SK-N-SH treated with all-trans-retinoic acid at 6 μM for 48 hours (cell line): Measurements from ENCODE around the gene USP17L29.
A peak's percentile ranks its signal among the peaks of the same experiment; 100 is the strongest.
"Not testable (repeated sequence)": the region's sequence is repeated elsewhere in the genome, so short reads cannot be mapped to it uniquely, and the experiment has no call there.

Experiments used
- ATAC-seq: fragments of 200-7000 bp; cut with Tn5 transposase; 3 replicates; pipeline ENCODE4 v1.9.1; 2020; ENCODE audit warnings: mild to moderate bottlenecking, moderate library complexity
- ARNTL ChIP-seq: fragments of 450-650 bp; formaldehyde crosslinking; IDR thresholded peaks from 2 replicates; pipeline ENCODE4 v1.5.0; 2020; ENCODE audit warnings: low read depth, mild to moderate bottlenecking, moderate library complexity, borderline replicate concordance
- ESRRG ChIP-seq: fragments of 250-450 bp; sonication (Bioruptor Pico); IDR thresholded peaks from 2 replicates; pipeline ENCODE4 v1.6.1; 2021; ENCODE audit warnings: mild to moderate bottlenecking
- GLIS3 ChIP-seq: fragments of 250-450 bp; sonication (Bioruptor Pico); IDR thresholded peaks from 2 replicates; pipeline ENCODE4 v1.5.0; 2020; ENCODE audit warnings: mild to moderate bottlenecking, moderate library complexity
- PPARA ChIP-seq: fragments of 250-450 bp; sonication (Bioruptor Pico); IDR thresholded peaks from 2 replicates; pipeline ENCODE4 v1.5.0; 2020; ENCODE audit warnings: mild to moderate bottlenecking, borderline replicate concordance
- RARB ChIP-seq: fragments of 250-450 bp; sonication (Bioruptor Pico); IDR thresholded peaks from 2 replicates; pipeline ENCODE4 v1.8.0; 2021; ENCODE audit warnings: mild to moderate bottlenecking, moderate library complexity
- TCF4 ChIP-seq: fragments of 250-450 bp; sonication (Bioruptor Pico); IDR thresholded peaks from 2 replicates; pipeline ENCODE4 v1.8.0; 2021; ENCODE audit warnings: mild to moderate bottlenecking, moderate library complexity, borderline replicate concordance
- ZC3H10 ChIP-seq: fragments of 250-450 bp; sonication (Bioruptor Pico); IDR thresholded peaks from 2 replicates; pipeline ENCODE4 v1.5.1; 2021; ENCODE audit warnings: mild to moderate bottlenecking, moderate library complexity
- ZNF565 ChIP-seq: fragments of 450-650 bp; formaldehyde crosslinking; conservative IDR thresholded peaks from 2 replicates; pipeline ENCODE4 v1.5.0; 2020; ENCODE audit warnings: low read depth, mild to moderate bottlenecking, moderate library complexity
- ZNF70 ChIP-seq: fragments of 450-650 bp; formaldehyde crosslinking; IDR thresholded peaks from 2 replicates; pipeline ENCODE4 v1.5.0; 2020; ENCODE audit warnings: mild to moderate bottlenecking, moderate library complexity
- ZNF8 ChIP-seq: fragments of 450-650 bp; formaldehyde crosslinking; IDR thresholded peaks from 2 replicates; pipeline ENCODE4 v1.5.0; 2020; ENCODE audit warnings: mild to moderate bottlenecking, moderate library complexity
- TF ChIP-seq, protein P1 (sequence below): fragments of 250-450 bp; sonication (Bioruptor Pico); IDR thresholded peaks from 2 replicates; pipeline ENCODE4 v1.5.1; 2020; ENCODE audit warnings: low read depth, mild to moderate bottlenecking, moderate library complexity
- TF ChIP-seq, protein P2 (sequence below): fragments of 250-450 bp; sonication (Bioruptor Pico); IDR thresholded peaks from 2 replicates; pipeline ENCODE4 v1.8.0; 2021; ENCODE audit warnings: low read depth, mild to moderate bottlenecking, moderate library complexity, borderline replicate concordance

Gene USP17L29, protein sequence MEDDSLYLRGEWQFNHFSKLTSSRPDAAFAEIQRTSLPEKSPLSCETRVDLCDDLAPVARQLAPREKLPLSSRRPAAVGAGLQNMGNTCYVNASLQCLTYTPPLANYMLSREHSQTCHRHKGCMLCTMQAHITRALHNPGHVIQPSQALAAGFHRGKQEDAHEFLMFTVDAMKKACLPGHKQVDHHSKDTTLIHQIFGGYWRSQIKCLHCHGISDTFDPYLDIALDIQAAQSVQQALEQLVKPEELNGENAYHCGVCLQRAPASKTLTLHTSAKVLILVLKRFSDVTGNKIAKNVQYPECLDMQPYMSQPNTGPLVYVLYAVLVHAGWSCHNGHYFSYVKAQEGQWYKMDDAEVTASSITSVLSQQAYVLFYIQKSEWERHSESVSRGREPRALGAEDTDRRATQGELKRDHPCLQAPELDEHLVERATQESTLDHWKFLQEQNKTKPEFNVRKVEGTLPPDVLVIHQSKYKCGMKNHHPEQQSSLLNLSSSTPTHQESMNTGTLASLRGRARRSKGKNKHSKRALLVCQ

DNA sequence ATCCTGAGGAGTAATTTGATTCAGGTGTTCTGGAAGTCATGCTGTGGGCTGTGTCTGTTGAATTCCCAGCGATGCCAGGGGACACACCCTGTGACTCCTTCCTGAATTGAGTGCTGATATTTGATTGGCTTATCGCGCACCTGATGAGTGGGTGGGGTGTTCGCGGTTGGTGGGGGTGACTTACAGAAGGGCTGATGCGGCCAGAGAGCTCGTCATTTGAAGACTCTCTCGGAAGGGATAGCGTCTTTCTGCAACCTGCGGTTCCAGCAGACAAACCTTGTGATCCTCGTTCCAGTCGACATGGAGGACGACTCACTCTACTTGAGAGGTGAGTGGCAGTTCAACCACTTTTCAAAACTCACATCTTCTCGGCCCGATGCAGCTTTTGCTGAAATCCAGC, at the start of gene USP17L29:
Gene USP17L29 (plus strand): TSS at position 301 of the 400 bp plus-strand sequence. CDS start 0 bp downstream, at position 301.
- ATAC-seq, result not testable (repeated sequence)

DNA sequence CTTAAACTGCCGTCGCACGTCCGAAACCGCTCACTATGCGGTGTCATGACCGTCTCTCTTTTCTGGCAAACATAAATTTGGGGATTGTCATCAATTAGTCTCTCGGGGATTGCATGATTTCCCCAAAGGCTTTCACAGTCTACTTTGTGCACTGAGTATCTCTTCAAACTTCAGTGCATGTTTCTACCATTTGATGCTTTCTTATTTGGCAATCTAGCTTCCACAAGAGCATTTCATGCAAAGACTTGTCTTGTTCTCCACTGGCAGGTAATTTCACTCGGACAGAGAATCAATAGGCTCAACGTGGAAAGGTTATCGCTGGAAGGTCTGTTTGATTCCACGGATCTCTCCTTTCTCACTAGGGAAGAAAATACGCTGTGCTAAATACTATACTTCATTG, 29.2 kb upstream of the USP17L29 start:
- ATAC-seq, result not testable (repeated sequence)

DNA sequence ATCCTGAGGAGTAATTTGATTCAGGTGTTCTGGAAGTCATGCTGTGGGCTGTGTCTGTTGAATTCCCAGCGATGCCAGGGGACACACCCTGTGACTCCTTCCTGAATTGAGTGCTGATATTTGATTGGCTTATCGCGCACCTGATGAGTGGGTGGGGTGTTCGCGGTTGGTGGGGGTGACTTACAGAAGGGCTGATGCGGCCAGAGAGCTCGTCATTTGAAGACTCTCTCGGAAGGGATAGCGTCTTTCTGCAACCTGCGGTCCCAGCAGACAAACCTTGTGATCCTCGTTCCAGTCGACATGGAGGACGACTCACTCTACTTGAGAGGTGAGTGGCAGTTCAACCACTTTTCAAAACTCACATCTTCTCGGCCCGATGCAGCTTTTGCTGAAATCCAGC, 28.6 kb upstream of the USP17L29 start, which contains the start of gene USP17L24:
Gene USP17L24 (plus strand): TSS at position 301 of the 400 bp plus-strand sequence. CDS start 0 bp downstream, at position 301.
- ATAC-seq, result not testable (repeated sequence)

DNA sequence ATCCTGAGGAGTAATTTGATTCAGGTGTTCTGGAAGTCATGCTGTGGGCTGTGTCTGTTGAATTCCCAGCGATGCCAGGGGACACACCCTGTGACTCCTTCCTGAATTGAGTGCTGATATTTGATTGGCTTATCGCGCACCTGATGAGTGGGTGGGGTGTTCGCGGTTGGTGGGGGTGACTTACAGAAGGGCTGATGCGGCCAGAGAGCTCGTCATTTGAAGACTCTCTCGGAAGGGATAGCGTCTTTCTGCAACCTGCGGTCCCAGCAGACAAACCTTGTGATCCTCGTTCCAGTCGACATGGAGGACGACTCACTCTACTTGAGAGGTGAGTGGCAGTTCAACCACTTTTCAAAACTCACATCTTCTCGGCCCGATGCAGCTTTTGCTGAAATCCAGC, 23.8 kb upstream of the USP17L29 start, which contains the start of gene USP17L25:
Gene USP17L25 (plus strand): TSS at position 301 of the 400 bp plus-strand sequence. CDS start 0 bp downstream, at position 301.
- not testable (repeated sequence) for ATAC-seq

DNA sequence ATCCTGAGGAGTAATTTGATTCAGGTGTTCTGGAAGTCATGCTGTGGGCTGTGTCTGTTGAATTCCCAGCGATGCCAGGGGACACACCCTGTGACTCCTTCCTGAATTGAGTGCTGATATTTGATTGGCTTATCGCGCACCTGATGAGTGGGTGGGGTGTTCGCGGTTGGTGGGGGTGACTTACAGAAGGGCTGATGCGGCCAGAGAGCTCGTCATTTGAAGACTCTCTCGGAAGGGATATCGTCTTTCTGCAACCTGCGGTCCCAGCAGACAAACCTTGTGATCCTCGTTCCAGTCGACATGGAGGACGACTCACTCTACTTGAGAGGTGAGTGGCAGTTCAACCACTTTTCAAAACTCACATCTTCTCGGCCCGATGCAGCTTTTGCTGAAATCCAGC, 19.1 kb upstream of the USP17L29 start, which contains the start of gene USP17L26:
Gene USP17L26 (plus strand): TSS at position 301 of the 400 bp plus-strand sequence. CDS start 0 bp downstream, at position 301.
- ATAC-seq, result not testable (repeated sequence)

DNA sequence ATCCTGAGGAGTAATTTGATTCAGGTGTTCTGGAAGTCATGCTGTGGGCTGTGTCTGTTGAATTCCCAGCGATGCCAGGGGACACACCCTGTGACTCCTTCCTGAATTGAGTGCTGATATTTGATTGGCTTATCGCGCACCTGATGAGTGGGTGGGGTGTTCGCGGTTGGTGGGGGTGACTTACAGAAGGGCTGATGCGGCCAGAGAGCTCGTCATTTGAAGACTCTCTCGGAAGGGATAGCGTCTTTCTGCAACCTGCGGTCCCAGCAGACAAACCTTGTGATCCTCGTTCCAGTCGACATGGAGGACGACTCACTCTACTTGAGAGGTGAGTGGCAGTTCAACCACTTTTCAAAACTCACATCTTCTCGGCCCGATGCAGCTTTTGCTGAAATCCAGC, 14.3 kb upstream of the USP17L29 start, which contains the start of gene USP17L5:
Gene USP17L5 (plus strand): TSS at position 301 of the 400 bp plus-strand sequence. CDS start 0 bp downstream, at position 301.
- ATAC-seq, result not testable (repeated sequence)

DNA sequence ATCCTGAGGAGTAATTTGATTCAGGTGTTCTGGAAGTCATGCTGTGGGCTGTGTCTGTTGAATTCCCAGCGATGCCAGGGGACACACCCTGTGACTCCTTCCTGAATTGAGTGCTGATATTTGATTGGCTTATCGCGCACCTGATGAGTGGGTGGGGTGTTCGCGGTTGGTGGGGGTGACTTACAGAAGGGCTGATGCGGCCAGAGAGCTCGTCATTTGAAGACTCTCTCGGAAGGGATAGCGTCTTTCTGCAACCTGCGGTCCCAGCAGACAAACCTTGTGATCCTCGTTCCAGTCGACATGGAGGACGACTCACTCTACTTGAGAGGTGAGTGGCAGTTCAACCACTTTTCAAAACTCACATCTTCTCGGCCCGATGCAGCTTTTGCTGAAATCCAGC, 9.6 kb upstream of the USP17L29 start, which contains the start of gene USP17L27:
Gene USP17L27 (plus strand): TSS at position 301 of the 400 bp plus-strand sequence. CDS start 0 bp downstream, at position 301.
- not testable (repeated sequence) for ATAC-seq

DNA sequence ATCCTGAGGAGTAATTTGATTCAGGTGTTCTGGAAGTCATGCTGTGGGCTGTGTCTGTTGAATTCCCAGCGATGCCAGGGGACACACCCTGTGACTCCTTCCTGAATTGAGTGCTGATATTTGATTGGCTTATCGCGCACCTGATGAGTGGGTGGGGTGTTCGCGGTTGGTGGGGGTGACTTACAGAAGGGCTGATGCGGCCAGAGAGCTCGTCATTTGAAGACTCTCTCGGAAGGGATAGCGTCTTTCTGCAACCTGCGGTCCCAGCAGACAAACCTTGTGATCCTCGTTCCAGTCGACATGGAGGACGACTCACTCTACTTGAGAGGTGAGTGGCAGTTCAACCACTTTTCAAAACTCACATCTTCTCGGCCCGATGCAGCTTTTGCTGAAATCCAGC, 4.8 kb upstream of the USP17L29 start, which contains the start of gene USP17L28:
Gene USP17L28 (plus strand): TSS at position 301 of the 400 bp plus-strand sequence. CDS start 0 bp downstream, at position 301.
- not testable (repeated sequence) for ATAC-seq

DNA sequence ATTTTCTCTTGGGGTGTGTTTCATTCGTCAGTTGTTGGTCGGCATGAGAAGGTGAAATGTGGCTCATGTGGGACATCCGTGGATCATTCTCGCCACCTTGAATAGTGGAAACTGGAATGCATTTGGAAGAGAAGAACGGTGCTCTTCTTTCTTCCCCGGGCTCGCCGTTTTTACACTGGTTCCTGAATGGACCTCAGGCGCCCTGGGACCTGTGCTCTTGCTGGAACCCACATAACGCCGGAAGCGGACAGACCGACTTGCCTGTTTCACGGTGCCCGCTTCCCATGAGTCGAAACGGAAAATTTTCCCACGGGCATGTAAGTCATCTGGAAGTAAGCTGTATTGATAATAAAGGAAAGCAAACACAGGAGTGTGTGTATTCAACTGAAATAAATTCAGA, 2.6 kb upstream of the USP17L29 start:
- not testable (repeated sequence) for ATAC-seq

DNA sequence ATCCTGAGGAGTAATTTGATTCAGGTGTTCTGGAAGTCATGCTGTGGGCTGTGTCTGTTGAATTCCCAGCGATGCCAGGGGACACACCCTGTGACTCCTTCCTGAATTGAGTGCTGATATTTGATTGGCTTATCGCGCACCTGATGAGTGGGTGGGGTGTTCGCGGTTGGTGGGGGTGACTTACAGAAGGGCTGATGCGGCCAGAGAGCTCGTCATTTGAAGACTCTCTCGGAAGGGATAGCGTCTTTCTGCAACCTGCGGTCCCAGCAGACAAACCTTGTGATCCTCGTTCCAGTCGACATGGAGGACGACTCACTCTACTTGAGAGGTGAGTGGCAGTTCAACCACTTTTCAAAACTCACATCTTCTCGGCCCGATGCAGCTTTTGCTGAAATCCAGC, 9.4 kb downstream of the USP17L29 start, which contains the start of gene USP17L30:
Gene USP17L30 (plus strand): TSS at position 301 of the 400 bp plus-strand sequence. CDS start 0 bp downstream, at position 301.
- ATAC-seq, result not testable (repeated sequence)

DNA sequence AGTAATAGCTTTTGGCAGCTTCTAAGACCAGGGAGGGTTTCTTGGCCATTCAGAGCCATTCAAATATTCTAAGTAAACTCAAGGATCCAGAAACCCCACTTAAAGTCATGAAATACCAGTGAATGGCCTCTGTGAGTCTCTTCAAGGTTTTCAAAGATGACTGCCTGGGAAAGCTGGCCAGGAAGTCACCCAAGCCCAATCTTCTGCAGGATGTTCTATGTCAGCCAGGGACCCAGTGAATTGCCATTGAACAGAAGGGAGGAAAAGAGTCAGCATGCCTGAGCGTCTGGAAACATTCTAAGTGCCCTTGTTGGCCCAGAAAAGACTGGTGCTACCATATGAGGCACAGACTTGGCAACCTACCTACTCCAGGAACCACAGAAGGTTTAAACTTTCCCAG, 26.4 kb downstream of the USP17L29 start:
- not testable (repeated sequence) for ATAC-seq

DNA sequence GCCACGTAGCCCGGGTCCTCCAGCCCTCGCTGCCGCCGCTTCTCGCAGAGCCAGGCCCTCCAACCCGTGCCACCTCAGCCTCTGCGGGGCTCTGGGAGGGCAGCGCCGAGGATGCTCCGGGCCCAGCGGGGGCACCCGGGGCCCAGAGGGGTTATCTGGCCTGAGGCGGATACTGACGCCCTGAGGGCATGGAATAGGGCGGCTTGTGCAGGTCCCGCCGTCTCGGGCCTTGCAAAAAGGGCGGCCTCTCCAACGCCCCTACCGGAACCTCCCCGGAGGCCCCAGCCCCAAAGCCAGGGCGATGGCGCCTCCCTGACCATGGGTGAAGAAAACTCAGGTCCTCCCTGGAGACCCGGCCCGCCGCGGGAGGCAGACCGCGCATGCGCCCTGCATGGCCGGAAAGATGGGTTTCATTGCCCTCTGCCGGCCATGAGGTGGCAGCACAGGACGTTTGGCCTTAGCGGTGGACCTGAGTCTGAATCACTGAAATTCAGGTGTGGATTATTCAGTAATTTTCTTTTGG, 27.6 kb downstream of the USP17L29 start:
- ATAC-seq, result peak; percentile 51; the same call in 2 of the 3 replicates

DNA sequence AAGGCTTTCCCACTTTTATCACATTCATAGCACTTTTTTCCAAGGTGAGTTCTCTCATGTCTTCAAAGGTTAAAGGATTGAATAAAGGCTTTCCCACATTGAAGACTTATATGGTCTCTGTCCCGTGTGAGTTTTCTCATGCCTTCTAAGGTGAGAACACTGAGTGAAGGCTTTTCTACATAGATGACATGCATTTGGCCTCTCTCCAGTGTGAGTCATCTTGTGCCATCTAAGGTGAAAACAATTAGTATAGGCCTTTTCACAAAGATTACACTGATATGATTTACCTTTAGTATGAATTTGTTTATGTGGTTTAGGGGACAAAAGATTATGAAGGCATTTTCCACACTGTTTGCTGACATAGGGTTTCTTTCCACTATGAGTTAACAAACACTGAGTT, 30.7 kb downstream of the USP17L29 start:
- TF ChIP-seq TCF4 (CRISPR knock-in tag) (no peak), ZNF565 (CRISPR knock-in tag) (no peak), PPARA (CRISPR knock-in tag) (no peak), RARB (no peak), ZC3H10 (CRISPR knock-in tag) (no peak), ARNTL (CRISPR knock-in tag) (no peak), ZNF70 (no peak), ZNF8 (CRISPR knock-in tag) (no peak), GLIS3 (CRISPR knock-in tag) (no peak), ESRRG (CRISPR knock-in tag) (no peak)
- TF ChIP-seq, protein P1, sequence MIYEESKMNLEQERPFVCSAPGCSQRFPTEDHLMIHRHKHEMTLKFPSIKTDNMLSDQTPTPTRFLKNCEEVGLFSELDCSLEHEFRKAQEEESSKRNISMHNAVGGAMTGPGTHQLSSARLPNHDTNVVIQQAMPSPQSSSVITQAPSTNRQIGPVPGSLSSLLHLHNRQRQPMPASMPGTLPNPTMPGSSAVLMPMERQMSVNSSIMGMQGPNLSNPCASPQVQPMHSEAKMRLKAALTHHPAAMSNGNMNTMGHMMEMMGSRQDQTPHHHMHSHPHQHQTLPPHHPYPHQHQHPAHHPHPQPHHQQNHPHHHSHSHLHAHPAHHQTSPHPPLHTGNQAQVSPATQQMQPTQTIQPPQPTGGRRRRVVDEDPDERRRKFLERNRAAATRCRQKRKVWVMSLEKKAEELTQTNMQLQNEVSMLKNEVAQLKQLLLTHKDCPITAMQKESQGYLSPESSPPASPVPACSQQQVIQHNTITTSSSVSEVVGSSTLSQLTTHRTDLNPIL (CRISPR knock-in tag), result no peak
- TF ChIP-seq, protein P2, sequence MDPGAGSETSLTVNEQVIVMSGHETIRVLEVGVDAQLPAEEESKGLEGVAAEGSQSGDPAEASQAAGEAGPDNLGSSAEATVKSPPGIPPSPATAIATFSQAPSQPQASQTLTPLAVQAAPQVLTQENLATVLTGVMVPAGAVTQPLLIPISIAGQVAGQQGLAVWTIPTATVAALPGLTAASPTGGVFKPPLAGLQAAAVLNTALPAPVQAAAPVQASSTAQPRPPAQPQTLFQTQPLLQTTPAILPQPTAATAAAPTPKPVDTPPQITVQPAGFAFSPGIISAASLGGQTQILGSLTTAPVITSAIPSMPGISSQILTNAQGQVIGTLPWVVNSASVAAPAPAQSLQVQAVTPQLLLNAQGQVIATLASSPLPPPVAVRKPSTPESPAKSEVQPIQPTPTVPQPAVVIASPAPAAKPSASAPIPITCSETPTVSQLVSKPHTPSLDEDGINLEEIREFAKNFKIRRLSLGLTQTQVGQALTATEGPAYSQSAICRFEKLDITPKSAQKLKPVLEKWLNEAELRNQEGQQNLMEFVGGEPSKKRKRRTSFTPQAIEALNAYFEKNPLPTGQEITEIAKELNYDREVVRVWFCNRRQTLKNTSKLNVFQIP (CRISPR knock-in tag), result no peak
- TF ChIP-seq, all 23 proteins: peak for 0
- ATAC-seq, result no peak

DNA sequence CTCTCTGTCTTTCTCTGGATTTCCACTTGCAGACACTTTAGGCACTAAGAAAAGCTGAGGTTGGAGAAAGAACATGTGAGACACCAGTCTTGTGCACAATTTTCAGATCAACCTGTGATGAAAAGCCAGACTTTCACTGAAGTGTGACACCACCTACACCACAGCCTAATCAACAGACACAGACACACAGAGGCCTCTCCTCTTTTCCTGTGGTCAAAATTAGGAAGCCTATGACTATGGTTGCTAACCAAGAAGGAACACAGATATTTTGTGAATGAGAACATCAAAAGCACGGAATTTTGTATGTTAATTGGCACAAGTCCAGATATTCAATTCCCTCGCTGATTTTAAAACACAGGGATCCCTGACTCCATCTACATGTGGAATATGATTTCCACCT, 35.6 kb downstream of the USP17L29 start:
- ATAC-seq, result not testable (repeated sequence)
